SK-MEL-5 (cell line): ENCODE measurements around the gene HEPN1. TPM values are rescaled to one million over a fixed set of nuclear protein-coding genes. Genes with fewer than 3 reads are reported as not detected.
A peak's percentile ranks its signal among the peaks of the same experiment; 100 is the strongest.
"Not testable (repeated sequence)": the region's sequence is repeated elsewhere in the genome, so short reads cannot be mapped to it uniquely, and the experiment has no call there.

ENCODE experiments used
- DNase-seq: peaks from one replicate; pipeline ENCODE4 v3.0.0-alpha.2; 2016; ENCODE audit warnings: low read depth, low spot score
- in situ Hi-C: cut with HindIII; loops from 2 replicates; pipeline ENCODE4 v1.10.0; 2016; ENCODE audit warnings: low sequenced_read_pairs, high pct_unique_total_duplicates, low pct_unique_long_range_greater_than_20kb
- total RNA-seq: library from RNA; depleted of rRNA; stranded (reverse); fragments of >200 nt; shearing (Covaris generic); gene quantifications from 2 replicates; pipeline ENCODE4 v1.2.3, GENCODE V29; 2014; rRNA removed

HEPN1 gene
- total RNA-seq, 1 experiment from 2014 or later: not detected

DNA sequence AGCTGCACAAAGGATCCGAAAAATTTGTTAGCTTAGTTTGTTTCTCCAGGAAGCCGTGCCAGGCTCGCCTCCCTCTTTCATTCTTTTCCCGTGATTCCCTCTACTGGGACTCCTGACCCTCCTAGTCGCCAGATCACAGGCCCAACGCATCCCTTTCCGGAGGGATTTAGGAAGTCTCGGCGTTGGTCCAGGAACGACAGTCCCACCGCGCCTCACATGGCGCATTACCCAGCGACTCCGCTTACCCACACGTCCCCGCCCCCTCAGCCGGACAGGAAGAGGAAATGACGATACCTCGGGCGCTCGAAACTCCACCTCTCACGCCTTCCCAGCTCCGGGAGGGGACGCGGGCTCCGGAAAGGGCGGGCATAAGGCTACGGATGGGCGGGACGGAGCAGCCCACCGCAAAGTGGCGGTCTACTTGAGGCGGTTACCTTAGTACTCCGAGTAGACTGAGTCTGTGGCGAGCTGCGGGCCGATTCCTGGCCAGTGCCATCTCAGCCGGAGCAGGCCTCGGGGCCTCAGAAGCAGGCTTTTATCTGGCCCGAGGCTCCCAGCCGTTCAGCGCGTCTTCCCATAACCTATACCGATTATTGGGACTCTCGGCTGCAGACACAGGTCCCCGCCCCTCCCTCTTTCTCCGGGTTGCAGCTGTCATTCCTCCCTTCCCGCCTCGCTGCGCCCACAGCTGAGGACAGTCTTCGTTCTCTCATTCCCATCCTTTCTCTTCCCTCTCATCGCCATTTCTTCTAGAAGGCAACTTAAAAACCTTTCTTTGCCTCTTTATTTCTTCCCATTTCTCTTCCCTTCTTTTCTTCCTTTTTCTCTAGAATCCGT is 34.9 kb downstream of the HEPN1 start, which contains the start of gene CCDC15:
Gene CCDC15 (plus strand): TSS at position 450 of the 837 bp plus-strand sequence. CDS start 531 bp downstream, outside the sequence.
- in situ Hi-C loops: loop anchor here (10.0 kb wide), 1 partner anchor 191 kb away; no protein-coding TSS in a partner anchor
- peak; percentile 96 for DNase-seq

GRCh38 chr11:124954590-124954955 is 35.5 kb downstream of the HEPN1 start:
- in situ Hi-C loops: loop anchor here (10.0 kb wide), 1 partner anchor 190 kb away; no protein-coding TSS in a partner anchor

GRCh38 chr11:124955035-124955434 is 36.0 kb downstream of the HEPN1 start:
- DNase-seq: no peak
- in situ Hi-C loops: loop anchor here (10.0 kb wide), 1 partner anchor 190 kb away; no protein-coding TSS in a partner anchor

More at GRCh38 chr11:124954590-124954955, 35.5 kb downstream of the HEPN1 start:
- DNase-seq: no peak

- in situ Hi-C loops: no loop called here
- DNase-seq: peak; percentile 88
Measured at GRCh38 chr11:124961972-124962609, 43.0 kb downstream of the HEPN1 start.

DNA sequence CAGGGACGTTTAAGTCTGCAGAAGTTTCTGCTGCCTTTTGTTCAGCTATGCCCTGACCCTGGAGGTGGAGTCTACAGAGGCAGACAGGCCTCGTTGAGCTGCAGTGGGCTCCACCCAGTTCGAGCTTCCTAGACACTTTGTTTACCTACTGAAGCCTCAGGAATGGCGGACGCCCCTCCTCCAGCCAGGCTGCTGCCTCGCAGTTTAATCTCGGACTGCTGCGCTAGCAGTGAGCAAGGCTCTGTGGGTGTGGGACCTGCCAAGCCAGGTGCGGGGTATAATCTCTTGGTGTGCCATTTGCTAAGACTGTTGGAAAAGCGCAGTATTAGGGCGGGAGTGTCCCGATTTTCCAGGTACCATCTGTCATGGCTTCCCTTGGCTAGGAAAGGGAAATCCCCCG is 49.1 kb downstream of the HEPN1 start:
- DNase-seq, in situ Hi-C loops: not testable (repeated sequence)

Other genes starting within 250 kb of the HEPN1 start
- gene SIAE, start 245.5 kb upstream of the HEPN1 start, total RNA-seq: 27.9 and 29.1 TPM in 2 replicates
- gene SPA17, start 245.3 kb upstream of the HEPN1 start, total RNA-seq: 7.9 and 9.6 TPM in 2 replicates
- 0.87 TPM in 1 of 2 replicates, not detected in the other for gene NRGN, start 179.3 kb upstream of the HEPN1 start, total RNA-seq
- gene VSIG2, start 167.0 kb upstream of the HEPN1 start, total RNA-seq: not detected in 2 replicates
- gene ESAM, start 157.0 kb upstream of the HEPN1 start, total RNA-seq: not detected in 2 replicates
- 6.7 and 7.8 TPM in 2 replicates for gene MSANTD2, start 118.8 kb upstream of the HEPN1 start, total RNA-seq
- gene ROBO3, start 53.8 kb upstream of the HEPN1 start, total RNA-seq: 3.0 and 3.2 TPM in 2 replicates
- gene ROBO4, start 21.4 kb upstream of the HEPN1 start, total RNA-seq: not detected in 2 replicates
- not detected in 2 replicates for gene HEPACAM, start 16.8 kb downstream of the HEPN1 start, total RNA-seq
- 1.2 and 1.7 TPM in 2 replicates for gene CCDC15, start 35.0 kb downstream of the HEPN1 start, total RNA-seq
- 184 TPM in 2 replicates for gene SLC37A2, start 144.1 kb downstream of the HEPN1 start, total RNA-seq
- gene TMEM218, start 192.4 kb downstream of the HEPN1 start, total RNA-seq: 26.9 and 33.8 TPM in 2 replicates
- 1.4 and 1.6 TPM in 2 replicates for gene PKNOX2, start 245.5 kb downstream of the HEPN1 start, total RNA-seq